Brain microvascular endothelial cell (primary cell): ENCODE results near the gene TBXAS1.
"Not testable (repeated sequence)": the region's sequence is repeated elsewhere in the genome, so short reads cannot be mapped to it uniquely, and the experiment has no call there.

Experiments used
- DNase-seq: peaks from one replicate; pipeline ENCODE4 v3.0.0-alpha.2; 2020
- H3K27ac ChIP-seq: fragments of 250-450 bp; sonication (Bioruptor Pico); 2 replicates; pipeline ENCODE4 v1.5.1; 2020; ENCODE audit warnings: mild to moderate bottlenecking, moderate library complexity
- H3K27me3 ChIP-seq: fragments of 250-450 bp; sonication (Bioruptor Pico); replicated peaks from 2 replicates; pipeline ENCODE4 v1.5.1; 2020; ENCODE audit warnings: mild to moderate bottlenecking
- H3K36me3 ChIP-seq: fragments of 250-450 bp; sonication (Bioruptor Pico); replicated peaks from 2 replicates; pipeline ENCODE4 v1.5.1; 2020; ENCODE audit warnings: mild to moderate bottlenecking
- H3K4me3 ChIP-seq: 2 replicates; pipeline ENCODE4 v1.5.1; 2011; ENCODE audit warnings: low read depth, mild to moderate bottlenecking, control low read depth, low read length, moderate library complexity
- in situ Hi-C: cut with HindIII; loops from 2 replicates; pipeline ENCODE4 v1.10.0; 2017; ENCODE audit warnings: low sequenced_read_pairs, low pct_ligation_motif_present
- TF ChIP-seq, protein P1 (sequence below): IDR thresholded peaks from 2 replicates; pipeline ENCODE4 v1.5.1; 2011; ENCODE audit warnings: low read depth, mild to moderate bottlenecking, moderate library complexity, low read length, control low read depth, inconsistent platforms; ENCODE audit errors: missing control alignments

TBXAS1 gene

GRCh38 chr7:139828446-139828845, 618 bp upstream of the TBXAS1 start:
- in situ Hi-C loops, result no loop called here

DNA sequence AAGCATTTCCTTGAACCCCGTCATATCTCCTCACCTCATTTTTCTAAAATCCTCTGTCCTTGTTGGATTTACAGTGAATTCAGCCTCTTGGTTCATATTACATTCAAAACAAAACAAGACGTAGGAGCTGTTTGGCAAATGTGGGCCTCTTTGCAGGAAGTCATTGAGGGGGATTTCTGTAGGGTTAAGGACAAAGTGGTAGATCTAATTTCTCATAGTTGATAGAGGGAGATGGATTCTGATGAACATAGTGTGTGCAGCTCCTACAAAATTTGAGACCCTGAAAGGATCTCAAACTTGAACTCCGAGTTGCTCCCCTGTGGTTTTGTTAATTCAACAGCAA, 682 bp downstream of the TBXAS1 start:
- Histone ChIP-seq H3K27me3 (no peaks in the 10 kb centered on the region), H3K4me3 (no peak overlapping the region), H3K36me3 (no peaks in the 10 kb centered on the region), H3K27ac (no peak overlapping the region)
- in situ Hi-C loops, result no loop called here
- TF ChIP-seq, protein P1, sequence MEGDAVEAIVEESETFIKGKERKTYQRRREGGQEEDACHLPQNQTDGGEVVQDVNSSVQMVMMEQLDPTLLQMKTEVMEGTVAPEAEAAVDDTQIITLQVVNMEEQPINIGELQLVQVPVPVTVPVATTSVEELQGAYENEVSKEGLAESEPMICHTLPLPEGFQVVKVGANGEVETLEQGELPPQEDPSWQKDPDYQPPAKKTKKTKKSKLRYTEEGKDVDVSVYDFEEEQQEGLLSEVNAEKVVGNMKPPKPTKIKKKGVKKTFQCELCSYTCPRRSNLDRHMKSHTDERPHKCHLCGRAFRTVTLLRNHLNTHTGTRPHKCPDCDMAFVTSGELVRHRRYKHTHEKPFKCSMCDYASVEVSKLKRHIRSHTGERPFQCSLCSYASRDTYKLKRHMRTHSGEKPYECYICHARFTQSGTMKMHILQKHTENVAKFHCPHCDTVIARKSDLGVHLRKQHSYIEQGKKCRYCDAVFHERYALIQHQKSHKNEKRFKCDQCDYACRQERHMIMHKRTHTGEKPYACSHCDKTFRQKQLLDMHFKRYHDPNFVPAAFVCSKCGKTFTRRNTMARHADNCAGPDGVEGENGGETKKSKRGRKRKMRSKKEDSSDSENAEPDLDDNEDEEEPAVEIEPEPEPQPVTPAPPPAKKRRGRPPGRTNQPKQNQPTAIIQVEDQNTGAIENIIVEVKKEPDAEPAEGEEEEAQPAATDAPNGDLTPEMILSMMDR, result no peak
- DNase-seq, result no peak

More at GRCh38 chr7:139828446-139828845, 618 bp upstream of the TBXAS1 start:
- TF ChIP-seq, protein P1, result no peak
- Histone ChIP-seq H3K36me3 (no peaks in the 10 kb centered on the region), H3K27me3 (no peaks in the 10 kb centered on the region), H3K27ac (no peak overlapping the region), H3K4me3 (no peak overlapping the region)
- DNase-seq, result no peak

DNA sequence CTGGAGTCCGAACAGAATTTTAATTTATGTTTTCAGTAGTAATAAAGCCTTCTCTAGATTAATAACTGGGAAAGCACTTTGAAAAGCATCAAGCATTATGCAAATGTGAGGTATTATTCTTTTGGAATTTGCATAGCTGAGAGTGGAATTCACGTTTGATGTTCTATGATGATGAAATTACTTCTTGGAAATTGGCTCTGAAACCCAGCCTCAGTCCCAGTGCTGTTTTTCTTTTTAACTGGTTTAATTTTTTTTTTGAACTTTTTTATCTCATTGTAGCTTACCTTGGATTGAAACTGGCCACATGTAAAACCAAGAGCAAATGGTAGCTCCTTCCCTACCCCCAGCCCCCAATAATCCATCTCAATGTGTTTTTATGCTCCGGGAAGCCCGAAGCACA, 1.2 kb downstream of the TBXAS1 start:
- Histone ChIP-seq H3K4me3 (no peak overlapping the region), H3K27ac (no peak overlapping the region), H3K36me3 (no peaks in the 10 kb centered on the region), H3K27me3 (no peaks in the 10 kb centered on the region)
- TF ChIP-seq, protein P1, result no peak
- in situ Hi-C loops, result no loop called here
- DNase-seq, result no peak

- Histone ChIP-seq H3K4me3 (no peak overlapping the region), H3K27me3 (no peaks in the 10 kb centered on the region), H3K27ac (no peak overlapping the region), H3K36me3 (no peaks in the 10 kb centered on the region)
- DNase-seq, result no peak
- TF ChIP-seq, protein P1, result no peak
- in situ Hi-C loops, result no loop called here
Measured at GRCh38 chr7:139830782-139831501, 1.9 kb downstream of the TBXAS1 start.

- in situ Hi-C loops, H3K4me3 ChIP-seq, H3K27me3 ChIP-seq, DNase-seq, H3K27ac ChIP-seq, H3K36me3 ChIP-seq: not testable (repeated sequence)
Measured at GRCh38 chr7:139835848-139836247, 6.8 kb downstream of the TBXAS1 start.

- in situ Hi-C loops, H3K4me3 ChIP-seq, H3K36me3 ChIP-seq, DNase-seq, H3K27ac ChIP-seq, H3K27me3 ChIP-seq: not testable (repeated sequence)
Measured at GRCh38 chr7:139837291-139837690, 8.2 kb downstream of the TBXAS1 start.

DNA sequence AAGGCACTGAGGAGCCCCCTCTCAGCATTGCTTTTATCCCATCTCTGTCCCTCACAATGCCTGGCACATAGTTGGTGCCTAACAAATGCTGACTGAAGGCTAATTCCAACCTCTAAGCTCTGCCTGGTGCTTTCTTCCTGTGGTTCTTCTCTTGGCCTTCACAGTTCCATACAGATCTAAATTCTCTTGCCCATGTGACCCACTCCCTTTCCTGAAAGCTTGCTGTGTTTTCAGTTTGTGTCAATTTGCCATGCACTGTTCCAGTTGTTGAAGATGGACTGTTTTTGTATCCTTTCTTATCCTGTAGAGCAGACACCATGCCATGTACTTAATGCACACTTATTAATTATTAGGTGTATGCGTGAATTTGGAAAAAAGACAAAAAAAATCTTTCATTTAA, 9.2 kb downstream of the TBXAS1 start:
- Histone ChIP-seq H3K36me3 (no peaks in the 10 kb centered on the region), H3K4me3 (no peak overlapping the region), H3K27me3 (no peaks in the 10 kb centered on the region), H3K27ac (no peak overlapping the region)
- in situ Hi-C loops, result no loop called here
- TF ChIP-seq, protein P1, result no peak
- DNase-seq, result no peak
